Measurements from ENCODE around the gene PRSS36. TPM values are rescaled to one million over a fixed set of nuclear protein-coding genes. Genes with fewer than 3 reads are reported as not detected.
"Not testable (repeated sequence)": the region's sequence is repeated elsewhere in the genome, so short reads cannot be mapped to it uniquely, and the experiment has no call there.

Gene PRSS36
- total RNA-seq, 1 donor from 2014 or later: 1.5 TPM

- ATAC-seq (no peak), DNase-seq (ENCODE audit: low spot score) (no peak)
These were observed 6.7 kb downstream of the PRSS36 start for GRCh38 chr16:31143011-31143693.

DNA sequence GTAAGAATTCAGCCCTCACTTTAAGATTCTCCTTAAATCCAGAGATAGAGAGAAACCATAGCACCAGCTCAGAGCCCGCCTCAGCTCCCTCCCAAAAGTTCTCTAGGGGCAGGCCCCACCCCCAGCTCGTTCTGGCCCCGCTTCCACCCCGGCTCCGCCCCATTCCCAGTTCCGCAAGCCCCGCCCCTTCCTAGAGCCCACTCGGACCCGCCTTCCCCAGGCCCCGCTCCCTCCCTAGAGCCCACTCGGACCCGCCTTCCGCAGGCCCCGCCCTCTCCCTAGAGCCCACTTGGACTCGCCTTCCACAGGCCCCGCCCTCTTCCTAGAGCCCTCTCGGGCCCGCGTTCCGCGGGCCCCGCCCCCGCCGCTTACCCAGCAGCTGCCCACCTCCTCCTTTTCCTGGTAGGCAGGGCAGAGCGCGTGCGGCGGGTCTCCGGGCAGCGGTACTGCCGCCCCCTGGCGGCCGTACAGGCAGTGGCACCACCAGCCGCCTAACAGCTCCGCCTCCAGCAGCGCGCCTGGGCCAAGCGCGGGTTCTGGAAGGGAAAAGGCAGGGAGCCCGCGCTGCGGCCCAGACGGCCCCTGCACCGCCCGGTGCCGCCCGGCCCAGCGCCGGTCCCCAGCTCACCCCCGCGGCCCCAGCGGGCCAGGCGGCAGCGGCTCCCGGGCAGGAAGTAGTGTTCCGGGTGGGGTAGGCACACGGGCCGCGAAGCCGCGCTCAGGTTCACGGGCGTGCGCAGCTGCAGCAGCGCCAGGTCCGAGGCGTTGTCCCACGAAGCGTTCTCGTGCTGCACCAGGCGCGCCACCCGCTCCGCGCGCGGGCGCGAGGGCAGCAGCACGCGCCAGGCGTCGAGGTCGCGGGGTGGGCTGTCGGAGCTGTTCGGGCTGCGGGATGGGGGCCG is 7.5 kb downstream of the PRSS36 start:
- DNase-seq (ENCODE audit: low spot score) (peak; percentile 100), ATAC-seq (peak; percentile 91)

DNA sequence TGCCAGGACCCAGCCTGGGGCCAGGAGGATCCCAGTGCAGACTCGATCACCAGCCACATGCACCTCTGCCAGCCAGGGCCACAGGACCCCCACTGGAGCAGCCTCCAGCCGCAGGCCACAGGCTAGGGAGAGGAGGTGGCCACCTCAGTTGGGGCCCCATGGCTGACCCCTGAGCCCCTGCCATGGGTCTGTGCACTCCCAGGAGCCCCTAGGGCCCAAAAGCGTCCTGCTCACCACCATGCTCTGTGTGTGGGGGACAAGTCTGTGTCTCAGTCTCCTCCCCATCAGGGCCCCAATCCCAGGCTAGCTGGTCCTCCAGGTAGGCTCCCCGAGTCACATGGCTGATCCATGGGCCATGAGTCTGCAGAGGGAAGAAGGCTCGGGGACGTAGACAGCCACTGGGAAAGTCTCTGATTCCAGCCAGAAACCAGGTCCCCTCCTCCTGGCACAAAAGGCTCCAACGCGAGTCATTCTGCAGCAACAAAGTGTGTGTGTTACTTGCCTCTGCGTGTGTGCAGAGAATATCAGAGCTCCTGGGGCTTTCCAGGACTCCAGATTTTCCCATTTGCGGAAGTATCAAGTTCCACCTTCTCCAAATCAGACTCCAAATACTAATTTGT is 8.3 kb downstream of the PRSS36 start:
- DNase-seq (ENCODE audit: low spot score): peak; percentile 59
- peak; percentile 10 for ATAC-seq

- DNase-seq (ENCODE audit: low spot score); ATAC-seq: not testable (repeated sequence)
These were observed 8.8 kb downstream of the PRSS36 start for GRCh38 chr16:31141071-31141469.

- DNase-seq (ENCODE audit: low spot score): no peak
- ATAC-seq: no peak
These were observed 11.0 kb downstream of the PRSS36 start for GRCh38 chr16:31138621-31139578.

DNA sequence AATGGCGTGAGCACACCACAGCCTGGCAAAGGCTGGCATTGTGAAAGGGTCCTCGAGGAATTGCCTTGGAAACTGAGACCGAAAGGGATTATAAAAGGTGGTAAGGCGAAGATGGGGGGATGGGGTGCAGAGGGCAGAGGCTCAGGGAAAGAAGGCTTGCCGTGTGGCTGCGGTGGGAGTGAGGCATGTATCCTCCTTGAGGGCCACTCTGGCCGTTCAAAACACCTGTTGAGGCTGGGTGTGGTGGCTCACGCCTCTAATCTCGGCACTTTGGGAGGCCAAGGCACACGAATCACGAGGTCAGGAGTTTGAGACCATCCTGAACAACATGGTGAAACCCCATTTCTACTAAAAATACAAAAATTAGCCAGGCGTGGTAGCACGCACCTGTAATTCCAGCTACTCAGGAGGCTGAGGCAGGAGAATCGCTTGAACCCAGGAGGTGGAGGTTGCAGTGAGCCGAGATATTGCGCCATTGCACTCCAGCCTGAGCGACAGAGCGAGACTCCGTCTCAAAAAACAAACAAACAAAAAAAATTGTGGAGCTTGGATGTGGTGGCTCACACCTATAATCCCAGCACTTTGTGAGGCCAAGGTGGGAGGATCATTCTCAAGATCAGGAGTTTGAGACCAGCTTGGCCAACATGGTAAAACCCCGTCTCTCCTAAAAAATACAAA is 12.9 kb downstream of the PRSS36 start:
- ATAC-seq; DNase-seq (ENCODE audit: low spot score): not testable (repeated sequence)

DNA sequence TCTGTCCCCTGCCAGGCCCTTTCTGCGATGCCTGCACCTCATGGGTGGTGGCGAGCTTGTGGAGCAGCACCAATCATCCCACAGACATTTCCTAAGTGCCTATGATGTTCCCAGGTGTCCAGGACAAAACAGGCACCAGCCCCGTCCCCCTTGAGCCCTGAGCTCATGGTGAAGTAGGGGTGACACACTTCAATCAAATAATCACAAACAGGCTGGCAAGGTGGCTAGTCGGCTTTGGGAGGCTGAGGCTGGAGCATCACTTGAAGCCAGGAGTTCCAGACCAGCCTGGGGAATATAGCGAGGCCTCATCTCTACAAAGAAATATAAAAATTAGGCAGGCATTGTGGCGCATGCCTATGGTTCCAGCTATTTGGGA is 13.6 kb downstream of the PRSS36 start:
- ATAC-seq (no peak), DNase-seq (ENCODE audit: low spot score) (no peak)

DNA sequence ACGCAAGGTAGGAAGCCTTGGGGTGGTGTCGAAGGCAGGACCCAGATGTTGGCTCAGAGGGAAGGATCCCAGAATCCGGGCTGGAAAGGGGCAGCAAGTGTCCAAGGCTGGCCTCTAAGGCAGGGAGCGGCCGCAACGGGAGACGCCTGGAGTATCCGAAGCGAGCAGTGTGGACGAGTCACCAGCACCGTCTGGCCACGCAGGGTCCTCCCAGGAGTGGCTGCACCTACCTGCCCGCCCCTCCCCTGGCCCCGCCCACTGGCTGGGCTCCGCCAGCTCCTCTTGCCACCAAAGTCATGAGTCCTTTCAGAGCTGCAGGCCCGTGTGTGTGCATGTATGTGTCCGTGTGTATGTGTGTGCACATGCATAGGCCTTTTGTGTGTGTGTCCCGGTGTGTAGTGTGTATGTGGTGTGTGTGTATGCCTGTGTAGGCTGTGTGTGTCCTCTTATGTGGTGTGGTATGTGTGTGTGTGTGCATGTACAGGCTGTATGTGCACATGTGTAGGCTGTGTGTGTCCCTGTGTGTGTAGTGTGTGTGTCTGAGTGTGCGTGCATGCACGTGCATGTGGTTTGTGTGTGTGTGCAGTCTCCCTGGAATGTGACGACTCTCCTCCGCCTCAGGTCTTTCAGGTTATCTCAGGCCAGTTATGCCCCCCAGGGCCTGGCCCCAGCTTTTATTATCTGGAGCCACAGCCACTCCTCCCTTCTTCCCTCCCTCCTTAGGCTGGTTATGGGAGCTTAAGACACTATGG is 14.2 kb downstream of the PRSS36 start, which contains the start of gene PRSS8:
Gene PRSS8 (minus strand): TSS at position 193 of the 752 bp plus-strand sequence. CDS start 229 bp downstream, outside the sequence.
- peak; percentile 87 for ATAC-seq
- peak; percentile 88 for DNase-seq (ENCODE audit: low spot score)

DNA sequence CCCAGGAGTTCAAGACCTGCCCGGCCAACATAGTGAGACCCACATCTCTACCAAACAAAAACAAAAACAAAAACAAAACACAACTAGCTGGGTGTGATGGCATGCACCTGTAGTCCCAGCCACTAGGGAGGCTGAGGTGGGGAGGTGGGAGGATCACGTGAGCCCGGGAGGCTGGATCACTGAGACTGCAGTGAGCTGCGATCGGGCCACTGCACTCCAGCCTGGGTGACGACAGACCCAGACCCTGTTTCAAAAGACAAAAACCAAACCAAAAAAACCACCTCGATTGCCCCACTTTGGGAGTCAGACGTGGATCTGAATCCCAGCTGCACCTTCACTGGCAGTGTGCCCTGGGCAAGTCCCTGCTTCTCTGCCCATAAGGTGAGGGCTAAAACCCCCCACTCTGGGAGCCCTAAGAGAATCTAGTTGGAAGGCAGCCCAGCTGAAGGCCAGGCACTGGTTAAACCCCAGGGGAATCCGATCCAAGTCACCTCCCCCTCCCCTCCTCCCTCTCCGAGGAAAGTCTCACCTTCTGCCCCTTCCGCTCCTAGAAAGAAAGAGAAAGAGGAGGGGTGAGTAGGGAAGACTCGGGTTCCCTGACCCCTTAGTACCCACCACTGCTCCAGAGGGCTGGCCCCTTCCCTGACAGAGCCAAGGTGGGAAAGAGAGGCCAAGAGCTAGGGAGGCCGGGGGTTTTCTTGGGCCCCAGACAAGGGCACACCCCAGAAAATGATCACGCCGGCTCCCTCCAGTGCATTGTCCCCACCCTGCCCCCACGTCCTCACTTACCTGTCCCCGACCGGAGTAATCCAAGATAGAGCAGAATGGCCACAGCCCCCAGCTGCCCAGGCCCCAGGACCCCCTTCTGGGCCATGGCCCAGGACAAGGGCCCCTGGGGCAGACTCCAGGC is 15.0 kb downstream of the PRSS36 start:
- DNase-seq (ENCODE audit: low spot score): no peak

GRCh38 chr16:31134091-31134571 is 15.7 kb downstream of the PRSS36 start:
- no peak for DNase-seq (ENCODE audit: low spot score)
- no peak for ATAC-seq

More for the DNA sequence above, 15.0 kb downstream of the PRSS36 start:
- ATAC-seq: peak; percentile 55

DNA sequence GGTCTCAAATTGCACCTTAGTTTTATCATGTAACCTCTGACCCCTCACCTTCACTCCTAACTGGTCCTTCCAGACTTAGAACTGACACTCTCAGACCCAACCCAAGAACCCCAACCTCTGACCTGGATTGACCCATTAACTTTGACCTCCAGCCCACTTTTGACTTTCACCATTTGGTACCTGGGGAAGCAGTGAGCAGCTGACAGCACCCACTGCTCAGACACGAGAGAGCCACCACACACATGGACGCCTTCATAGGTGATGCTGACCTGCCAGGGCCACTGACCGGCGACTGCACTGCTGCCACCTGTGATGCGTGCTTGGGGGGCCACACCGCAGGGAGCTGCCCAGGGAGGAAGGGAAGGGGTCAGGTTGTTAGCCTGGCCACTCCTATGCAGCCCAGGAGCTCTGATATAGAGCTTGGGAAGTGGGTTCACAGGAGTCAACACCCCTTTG is 16.8 kb downstream of the PRSS36 start:
- ATAC-seq: no peak
- DNase-seq (ENCODE audit: low spot score): no peak

GRCh38 chr16:31132303-31132979 is 17.4 kb downstream of the PRSS36 start:
- DNase-seq (ENCODE audit: low spot score) (no peak), ATAC-seq (no peak)

DNA sequence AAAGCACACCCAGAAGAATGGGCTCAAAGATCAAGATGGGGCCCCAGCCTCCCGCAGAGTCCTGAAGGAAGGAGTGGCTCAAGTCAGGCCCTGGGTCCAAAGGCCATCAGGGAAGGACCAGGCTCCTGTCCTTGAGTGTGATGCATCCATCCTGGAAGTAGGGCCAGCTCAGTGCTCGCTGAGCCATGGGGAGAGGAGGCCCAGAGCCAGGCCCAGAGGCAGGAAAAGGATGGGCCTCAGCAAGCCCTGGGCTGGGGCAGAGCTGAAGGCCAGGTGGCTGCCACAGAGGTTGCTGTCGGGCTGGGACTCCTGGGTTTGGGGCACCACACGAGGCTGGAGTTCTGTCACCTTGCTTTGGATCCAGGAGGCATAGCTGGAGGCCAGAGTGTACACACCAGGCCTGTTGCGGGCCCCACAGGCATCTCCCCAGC is 18.0 kb downstream of the PRSS36 start:
- ATAC-seq: no peak
- DNase-seq (ENCODE audit: low spot score): no peak

- ATAC-seq: no peak
- DNase-seq (ENCODE audit: low spot score): no peak
These were observed 18.4 kb downstream of the PRSS36 start for GRCh38 chr16:31131416-31131815.

GRCh38 chr16:31130899-31131298 is 19.0 kb downstream of the PRSS36 start:
- peak; percentile 58 for DNase-seq (ENCODE audit: low spot score)
- peak; percentile 4 for ATAC-seq

GRCh38 chr16:31130336-31130891 is 19.5 kb downstream of the PRSS36 start:
- DNase-seq (ENCODE audit: low spot score): no peak
- ATAC-seq: no peak
